Natural killer cell (primary cell): ENCODE data around the gene STX7. TPM values are rescaled to one million over a fixed set of nuclear protein-coding genes. Genes with fewer than 3 reads are reported as not detected.

ENCODE experiments used
- ATAC-seq, 3 donors: fragments of 150-1000 bp in 2 of 3; fragments of 200-7000 bp in 1 of 3; cut with Tn5 transposase; 1 replicate in 1 of 3; 2 replicates in 2 of 3; pipeline ENCODE4 v1.10.0; 2021; ENCODE audit warnings: mild to moderate bottlenecking in 2 of 3, moderate library complexity in 2 of 3
- DNase-seq, 2 donors: peaks; one replicate each; pipeline versions ENCODE4 v3.0.0 to v3.0.0-alpha.2; 2013 to 2021; ENCODE audit warnings: mixed read lengths in 1 of 2
- H3K27ac ChIP-seq: one replicate; pipeline ENCODE4 v1.5.1; 2013; ENCODE audit warnings: mild to moderate bottlenecking, low read length
- H3K27me3 ChIP-seq: one replicate; pipeline ENCODE4 v1.6.1; 2013; ENCODE audit warnings: low read length; ENCODE audit not compliant: control insufficient read depth, insufficient read depth
- H3K36me3 ChIP-seq: one replicate; pipeline ENCODE4 v1.6.1; 2013; ENCODE audit warnings: low read length; ENCODE audit not compliant: control insufficient read depth, insufficient read depth
- H3K4me1 ChIP-seq: one replicate; pipeline ENCODE4 v1.6.1; 2013; ENCODE audit warnings: low read length; ENCODE audit not compliant: control insufficient read depth, insufficient read depth
- H3K4me3 ChIP-seq: one replicate; pipeline ENCODE4 v1.5.1; 2013; ENCODE audit warnings: low read length
- H3K9me3 ChIP-seq: one replicate; pipeline ENCODE4 v1.6.1; 2013; ENCODE audit warnings: low read length; ENCODE audit not compliant: control insufficient read depth, insufficient read depth
- H3K27ac Mint-ChIP-seq, 2 donors: one replicate each; pipeline ENCODE4 v1.8.0; 2022; ENCODE audit warnings: mild to moderate bottlenecking in 2 of 2, mixed read lengths in 2 of 2, moderate library complexity in 1 of 2
- H3K27me3 Mint-ChIP-seq, 2 donors: one replicate each; pipeline ENCODE4 v1.8.0; 2022; ENCODE audit warnings: low read depth in 2 of 2, mixed read lengths in 2 of 2
- H3K36me3 Mint-ChIP-seq: one replicate; pipeline ENCODE4 v1.8.0; 2022; ENCODE audit warnings: mixed read lengths
- H3K4me1 Mint-ChIP-seq, 2 donors: one replicate each; pipeline ENCODE4 v1.8.0; 2022; ENCODE audit warnings: mixed read lengths in 2 of 2
- H3K4me3 Mint-ChIP-seq: one replicate; pipeline ENCODE4 v1.8.0; 2022; ENCODE audit warnings: mild to moderate bottlenecking, moderate library complexity, mixed read lengths
- H3K9me3 Mint-ChIP-seq, 2 donors: one replicate each; pipeline ENCODE4 v1.8.0; 2022; ENCODE audit warnings: mixed read lengths in 2 of 2
- WGBS: methylation state at CpG from one replicate; pipeline ENCODE4 v1.1.7; 2013; ENCODE audit warnings: missing lambda C conversion rate; ENCODE audit not compliant: insufficient coverage; 5-methylcytosine and 5-hydroxymethylcytosine counted together
- intact Hi-C: fragments of 100-400 bp; cut with micrococcal nuclease; formaldehyde crosslinking; loops from one replicate; pipeline ENCODE4 v1.14.2; 2022
- total RNA-seq, 4 donors: library from RNA; stranded (reverse); fragments of 120-200 nt in 1 of 4; gene quantifications; one replicate each; pipeline versions ENCODE4 v1.2.3 to v1.2.4, GENCODE V29; 2013 to 2022
- TF ChIP-seq, protein P1 (sequence below): fragments of 200-600 bp; IDR thresholded peaks from one replicate; pipeline ENCODE4 v1.8.0; 2022; ENCODE audit warnings: antibody characterized with exemption

Gene STX7
- total RNA-seq, 3 donors from 2014 or later (not counting 1 experiment from before 2014, with no cell fraction given) = 37.3 to 49.9 (median 39.5) TPM

DNA sequence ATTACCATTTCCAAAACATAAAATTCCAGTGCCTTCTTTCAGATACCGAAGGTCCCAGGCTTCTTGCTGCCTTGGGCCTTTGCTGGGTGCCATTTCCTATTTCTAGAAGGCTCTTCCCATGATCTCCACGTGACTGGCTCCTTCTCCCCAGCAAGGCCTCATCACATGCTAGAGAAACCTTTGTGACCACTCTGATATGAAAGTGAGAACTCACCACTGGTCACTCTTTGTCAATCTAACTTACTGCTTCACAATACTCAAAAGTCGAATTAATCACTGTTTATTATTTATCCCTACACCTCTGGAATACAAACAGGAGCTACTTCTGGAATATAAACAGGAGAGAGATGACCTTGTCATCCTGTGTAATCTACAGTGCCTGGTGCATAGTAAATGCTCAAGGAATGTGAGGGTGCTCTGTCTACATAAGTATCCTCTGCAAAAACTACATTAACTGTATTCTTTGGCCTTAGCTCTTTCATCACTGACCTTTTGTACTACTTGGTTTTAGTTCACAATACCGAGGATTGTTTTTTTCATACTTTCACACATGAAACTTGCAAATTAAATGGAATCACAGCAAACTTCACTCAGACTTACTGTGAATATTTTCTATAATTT lies 1.6 kb downstream of the STX7 start:
- DNase-seq (no peak), ATAC-seq (no peak)
- WGBS = 41% methylated on average over 3 of the region's 4 CpGs
- H3K4me3 ChIP-seq = peak overlapping the region; percentile 76
- TF ChIP-seq, protein P1, sequence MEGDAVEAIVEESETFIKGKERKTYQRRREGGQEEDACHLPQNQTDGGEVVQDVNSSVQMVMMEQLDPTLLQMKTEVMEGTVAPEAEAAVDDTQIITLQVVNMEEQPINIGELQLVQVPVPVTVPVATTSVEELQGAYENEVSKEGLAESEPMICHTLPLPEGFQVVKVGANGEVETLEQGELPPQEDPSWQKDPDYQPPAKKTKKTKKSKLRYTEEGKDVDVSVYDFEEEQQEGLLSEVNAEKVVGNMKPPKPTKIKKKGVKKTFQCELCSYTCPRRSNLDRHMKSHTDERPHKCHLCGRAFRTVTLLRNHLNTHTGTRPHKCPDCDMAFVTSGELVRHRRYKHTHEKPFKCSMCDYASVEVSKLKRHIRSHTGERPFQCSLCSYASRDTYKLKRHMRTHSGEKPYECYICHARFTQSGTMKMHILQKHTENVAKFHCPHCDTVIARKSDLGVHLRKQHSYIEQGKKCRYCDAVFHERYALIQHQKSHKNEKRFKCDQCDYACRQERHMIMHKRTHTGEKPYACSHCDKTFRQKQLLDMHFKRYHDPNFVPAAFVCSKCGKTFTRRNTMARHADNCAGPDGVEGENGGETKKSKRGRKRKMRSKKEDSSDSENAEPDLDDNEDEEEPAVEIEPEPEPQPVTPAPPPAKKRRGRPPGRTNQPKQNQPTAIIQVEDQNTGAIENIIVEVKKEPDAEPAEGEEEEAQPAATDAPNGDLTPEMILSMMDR = no peak
- H3K27me3 ChIP-seq = no peaks in the 10 kb centered on the region
- H3K36me3 ChIP-seq = peaks cover 10% of the 10 kb centered on the region
- Mint-ChIP-seq H3K9me3 (no peaks in the 10 kb centered on the region), H3K4me3 (peak overlapping the region; percentile 99), H3K36me3 (no peaks in the 10 kb centered on the region), H3K27me3 (peaks cover 6 to 8% of the 10 kb centered on the region in 2 donors), H3K4me1 (peaks cover 54 to 62% of the 10 kb centered on the region in 2 donors), H3K27ac (peak overlapping the region; percentile 69 to 80)
- H3K27ac ChIP-seq = no peak overlapping the region
- intact Hi-C loops = loop anchor here (5.0 kb wide), 1 partner anchor 301 kb away; the partner anchor contains the start of gene RPS12
- peaks cover 9% of the 10 kb centered on the region for H3K4me1 ChIP-seq
- no peaks in the 10 kb centered on the region for H3K9me3 ChIP-seq

DNA sequence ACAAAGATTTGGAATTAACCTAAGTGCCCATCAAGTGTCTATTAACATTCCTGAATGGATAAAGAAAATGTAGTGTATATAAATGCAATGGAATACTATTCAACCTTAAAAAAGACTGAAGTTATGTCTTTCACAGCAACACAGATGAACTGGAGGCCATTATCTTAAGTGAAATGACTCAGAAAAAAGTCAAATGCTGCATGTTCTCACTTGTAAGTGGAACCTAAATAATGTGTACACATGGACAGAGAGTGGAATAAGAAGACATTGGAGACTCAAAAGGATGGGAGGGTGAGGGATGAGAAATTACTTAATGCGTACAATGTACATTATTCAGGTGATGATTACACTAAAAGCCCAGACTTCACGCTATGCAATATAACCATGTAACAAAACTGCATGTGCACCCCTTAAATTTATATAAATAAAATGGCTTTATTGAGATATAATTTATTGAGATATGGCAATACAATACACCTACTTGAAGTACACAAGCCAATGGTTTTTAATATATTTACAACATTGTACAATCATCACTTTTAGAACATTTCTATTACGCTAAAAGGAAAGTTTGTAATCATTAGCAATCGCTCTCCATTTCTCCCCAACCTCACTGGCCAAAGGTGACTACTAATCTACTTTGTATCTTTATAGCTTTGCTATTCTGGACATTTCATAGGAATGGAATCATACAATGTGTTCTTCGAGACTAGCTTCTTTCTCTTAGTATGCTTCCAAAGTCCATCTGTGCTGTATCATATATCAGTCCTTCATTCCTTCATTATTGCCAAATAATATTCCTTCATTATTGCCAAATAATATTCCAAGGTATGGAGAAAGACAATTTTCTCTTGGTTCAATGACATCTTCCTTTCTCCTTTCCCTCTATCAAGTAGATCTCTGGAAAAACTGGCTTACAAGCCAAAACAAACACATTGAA lies 5.8 kb downstream of the STX7 start:
- H3K36me3 Mint-ChIP-seq = no peaks in the 10 kb centered on the region
- Histone ChIP-seq H3K9me3 (no peaks in the 10 kb centered on the region), H3K4me1 (peaks cover 9% of the 10 kb centered on the region), H3K4me3 (no peak overlapping the region), H3K36me3 (peaks cover 19% of the 10 kb centered on the region), H3K27ac (no peak overlapping the region), H3K27me3 (no peaks in the 10 kb centered on the region)
- H3K27ac Mint-ChIP-seq = peak overlapping the region in 1 of 2 donors; percentile 39
- ATAC-seq (no peak), DNase-seq (no peak)
- H3K27me3 Mint-ChIP-seq = no peaks in the 10 kb centered on the region
- no peaks in the 10 kb centered on the region for H3K9me3 Mint-ChIP-seq
- no peak overlapping the region for H3K4me3 Mint-ChIP-seq
- TF ChIP-seq, protein P1 = no peak
- WGBS = 98% methylated on average over 4 of the region's 5 CpGs
- H3K4me1 Mint-ChIP-seq = peaks cover 55 to 59% of the 10 kb centered on the region in 2 donors
- intact Hi-C loops = no loop called here

DNA sequence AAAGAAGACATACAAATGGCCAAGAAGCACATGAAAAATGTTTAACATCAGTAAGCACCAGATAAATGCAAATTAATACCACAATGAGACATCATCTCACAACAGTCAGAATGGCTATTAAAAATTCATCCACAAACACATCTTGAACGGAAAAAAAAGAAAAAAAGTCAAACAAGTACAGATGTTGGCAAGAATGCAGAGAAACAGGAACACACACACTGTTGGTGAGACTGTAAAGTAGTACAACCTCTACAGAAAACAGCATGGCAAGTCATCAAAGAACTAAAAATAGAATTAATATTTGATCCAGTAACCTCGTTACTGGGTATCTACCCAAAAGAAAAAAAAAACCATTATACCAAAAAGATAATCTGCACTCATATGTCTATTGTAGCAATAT lies 6.5 kb downstream of the STX7 start:
- peaks cover 50 to 52% of the 10 kb centered on the region in 2 donors for H3K4me1 Mint-ChIP-seq
- DNase-seq (no peak), ATAC-seq (no peak)
- H3K27me3 Mint-ChIP-seq = no peaks in the 10 kb centered on the region
- WGBS = 83% methylated on average over 1 of the region's 2 CpGs
- Histone ChIP-seq H3K27ac (no peak overlapping the region), H3K4me1 (peaks cover 9% of the 10 kb centered on the region), H3K36me3 (peaks cover 26% of the 10 kb centered on the region), H3K9me3 (no peaks in the 10 kb centered on the region), H3K27me3 (no peaks in the 10 kb centered on the region), H3K4me3 (no peak overlapping the region)
- no peak overlapping the region for H3K4me3 Mint-ChIP-seq
- TF ChIP-seq, protein P1 = no peak
- H3K36me3 Mint-ChIP-seq = no peaks in the 10 kb centered on the region
- peak overlapping the region in 1 of 2 donors; percentile 21 for H3K27ac Mint-ChIP-seq
- intact Hi-C loops = no loop called here
- H3K9me3 Mint-ChIP-seq = no peaks in the 10 kb centered on the region
